ENCODE results near the gene CPEB3.

DNA sequence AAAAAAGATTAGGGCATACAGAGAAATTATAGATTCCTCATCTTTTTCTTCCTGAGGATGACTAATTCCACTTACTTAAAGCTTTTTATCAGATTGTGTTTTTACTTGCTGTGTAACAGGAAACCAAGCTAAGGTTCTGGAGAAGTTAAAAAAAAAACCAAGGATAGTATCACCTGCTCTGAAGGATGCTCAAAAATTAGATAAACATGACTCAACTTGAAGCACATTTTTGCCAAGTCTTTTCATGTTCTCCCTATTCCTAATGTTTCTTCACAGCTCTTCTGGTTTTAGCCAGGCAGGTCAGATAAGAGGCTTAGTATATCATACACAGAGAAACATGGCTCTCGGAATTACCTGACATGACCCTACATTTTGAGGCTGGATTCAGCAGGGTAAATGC lies 90.3 kb downstream of the CPEB3 start:
- TF ChIP-seq, protein P1, sequence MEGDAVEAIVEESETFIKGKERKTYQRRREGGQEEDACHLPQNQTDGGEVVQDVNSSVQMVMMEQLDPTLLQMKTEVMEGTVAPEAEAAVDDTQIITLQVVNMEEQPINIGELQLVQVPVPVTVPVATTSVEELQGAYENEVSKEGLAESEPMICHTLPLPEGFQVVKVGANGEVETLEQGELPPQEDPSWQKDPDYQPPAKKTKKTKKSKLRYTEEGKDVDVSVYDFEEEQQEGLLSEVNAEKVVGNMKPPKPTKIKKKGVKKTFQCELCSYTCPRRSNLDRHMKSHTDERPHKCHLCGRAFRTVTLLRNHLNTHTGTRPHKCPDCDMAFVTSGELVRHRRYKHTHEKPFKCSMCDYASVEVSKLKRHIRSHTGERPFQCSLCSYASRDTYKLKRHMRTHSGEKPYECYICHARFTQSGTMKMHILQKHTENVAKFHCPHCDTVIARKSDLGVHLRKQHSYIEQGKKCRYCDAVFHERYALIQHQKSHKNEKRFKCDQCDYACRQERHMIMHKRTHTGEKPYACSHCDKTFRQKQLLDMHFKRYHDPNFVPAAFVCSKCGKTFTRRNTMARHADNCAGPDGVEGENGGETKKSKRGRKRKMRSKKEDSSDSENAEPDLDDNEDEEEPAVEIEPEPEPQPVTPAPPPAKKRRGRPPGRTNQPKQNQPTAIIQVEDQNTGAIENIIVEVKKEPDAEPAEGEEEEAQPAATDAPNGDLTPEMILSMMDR (IDR thresholded peaks at IDR 0.05) = no peak
- TF ChIP-seq ZFX (IDR thresholded peaks at IDR 0.05; ENCODE audit: borderline replicate concordance) = no peak
